Mucosa of rectum (tissue), 2 donors: ENCODE results near the gene SF3A2.

Experiments
- H3K27ac ChIP-seq, 2 donors: one replicate each; pipeline ENCODE4 v1.7.0; 2013; ENCODE audit warnings: inconsistent platforms in 2 of 2, low read depth in 2 of 2, low read length in 2 of 2
- H3K27me3 ChIP-seq, 2 donors: one replicate each; pipeline ENCODE4 v1.7.0; 2013; ENCODE audit warnings: low read length in 2 of 2; ENCODE audit not compliant: control insufficient read depth in 2 of 2, insufficient read depth in 2 of 2
- H3K36me3 ChIP-seq, 2 donors: one replicate each; pipeline ENCODE4 v1.7.0; 2013; ENCODE audit warnings: low read length in 2 of 2; ENCODE audit not compliant: control insufficient read depth in 2 of 2, insufficient read depth in 2 of 2
- H3K4me1 ChIP-seq, 2 donors: one replicate each; pipeline ENCODE4 v1.7.0; 2013; ENCODE audit warnings: low read length in 2 of 2, mild to moderate bottlenecking in 1 of 2; ENCODE audit not compliant: control insufficient read depth in 2 of 2, insufficient read depth in 2 of 2
- H3K4me3 ChIP-seq, 2 donors: one replicate each; pipeline ENCODE4 v1.7.0; 2013; ENCODE audit warnings: low read length in 2 of 2
- H3K9ac ChIP-seq, 2 donors: one replicate each; pipeline ENCODE4 v1.7.0; 2013; ENCODE audit warnings: low read length in 2 of 2, low read depth in 1 of 2, mild to moderate bottlenecking in 1 of 2
- H3K9me3 ChIP-seq, 2 donors: one replicate each; pipeline ENCODE4 v1.7.0; 2013; ENCODE audit warnings: low read length in 2 of 2; ENCODE audit not compliant: control insufficient read depth in 2 of 2
- donor health status: healthy.
- donor health status: Normal muscosa, but diverticular disease.

Gene SF3A2

GRCh38 chr19:2216361-2217225 is 20.0 kb upstream of the SF3A2 start:
- Histone ChIP-seq H3K27me3 (no peaks in the 10 kb centered on the region), H3K4me1 (peaks cover 18 to 27% of the 10 kb centered on the region in 2 donors), H3K9me3 (no peaks in the 10 kb centered on the region), H3K27ac (no peak overlapping the region), H3K36me3 (peaks cover 50 to 68% of the 10 kb centered on the region in 2 donors), H3K4me3 (no peak overlapping the region), H3K9ac (no peak overlapping the region)

DNA sequence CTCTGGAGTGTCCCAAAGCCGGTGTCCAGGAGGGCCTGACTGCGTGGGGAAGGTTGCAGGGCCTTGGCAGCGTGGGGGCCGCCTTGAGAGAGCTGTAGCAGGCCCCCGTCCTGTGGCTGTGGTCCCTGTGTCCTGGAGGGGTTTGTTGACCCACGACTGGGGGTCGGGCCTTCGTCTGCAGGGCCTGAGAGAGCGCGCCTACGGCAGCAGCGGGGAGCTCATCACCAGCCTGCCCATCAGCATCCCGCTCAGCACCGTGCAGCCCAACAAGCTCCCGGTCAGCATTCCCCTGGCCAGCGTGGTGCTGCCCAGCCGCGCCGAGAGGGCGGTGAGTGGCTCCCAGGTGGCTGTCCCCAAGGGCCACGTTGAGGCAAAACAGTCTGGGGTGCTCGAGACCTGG is 19.0 kb upstream of the SF3A2 start:
- H3K4me1 ChIP-seq = peaks cover 15 to 18% of the 10 kb centered on the region in 2 donors
- no peak overlapping the region for H3K9ac ChIP-seq
- no peak overlapping the region for H3K27ac ChIP-seq
- no peak overlapping the region for H3K4me3 ChIP-seq
- H3K27me3 ChIP-seq = no peaks in the 10 kb centered on the region
- peaks cover 48 to 65% of the 10 kb centered on the region in 2 donors for H3K36me3 ChIP-seq
- H3K9me3 ChIP-seq = no peaks in the 10 kb centered on the region

DNA sequence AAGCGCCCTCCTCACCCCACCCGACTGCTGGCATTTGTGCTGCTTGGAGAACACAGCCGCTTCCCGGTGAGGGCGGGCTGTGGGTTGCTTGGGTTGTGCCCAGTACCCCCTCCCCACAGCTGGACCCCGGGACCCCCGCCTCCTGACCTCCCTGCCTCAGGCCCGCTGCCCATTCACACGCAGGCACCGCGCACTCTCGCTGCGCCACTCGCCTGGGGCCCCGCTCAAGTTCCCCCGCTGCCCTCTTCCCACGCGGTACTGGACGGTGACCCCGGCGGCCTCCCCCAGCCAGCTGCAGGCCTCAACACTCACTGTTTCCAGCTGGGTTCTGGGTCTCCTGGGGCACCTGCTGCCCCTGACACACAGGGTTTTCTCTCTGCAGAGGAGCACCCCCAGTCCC is 16.9 kb upstream of the SF3A2 start:
- Histone ChIP-seq H3K9me3 (no peaks in the 10 kb centered on the region), H3K9ac (no peak overlapping the region), H3K27ac (no peak overlapping the region)

DNA sequence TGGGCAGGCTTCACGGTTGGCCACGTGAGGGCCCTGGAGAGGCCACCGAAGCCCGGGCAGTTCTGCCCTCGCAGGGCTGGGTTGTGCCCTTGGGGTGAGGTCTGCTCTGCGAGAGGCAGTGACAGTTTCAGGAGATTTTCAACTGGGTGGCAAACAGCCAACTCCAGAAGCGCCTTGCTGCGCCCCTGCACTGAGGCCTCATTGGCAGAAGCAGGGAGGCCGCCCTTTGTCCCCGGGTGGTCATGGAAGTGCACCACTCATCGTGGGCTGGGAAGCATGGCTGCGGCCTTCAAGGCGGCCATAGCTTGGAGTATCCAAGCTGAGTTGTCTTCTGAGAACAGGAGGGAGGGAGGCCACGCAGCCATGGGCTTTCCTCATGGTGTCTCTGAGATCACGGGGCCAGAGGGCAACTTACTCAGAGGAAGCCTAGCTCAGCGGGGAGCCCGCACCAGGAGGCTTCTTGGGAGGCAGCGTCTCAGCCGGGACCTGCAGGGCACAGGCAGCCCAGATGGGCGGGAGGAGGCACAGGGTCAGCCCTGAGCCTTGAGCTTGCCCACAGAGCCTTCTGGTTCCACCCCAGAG is 15.3 kb upstream of the SF3A2 start:
- no peaks in the 10 kb centered on the region for H3K9me3 ChIP-seq
- H3K4me3 ChIP-seq = no peak overlapping the region
- no peaks in the 10 kb centered on the region for H3K4me1 ChIP-seq
- H3K27me3 ChIP-seq = no peaks in the 10 kb centered on the region
- peaks cover 45 to 53% of the 10 kb centered on the region in 2 donors for H3K36me3 ChIP-seq
- no peak overlapping the region for H3K9ac ChIP-seq
- H3K27ac ChIP-seq = no peak overlapping the region

More for the DNA sequence above, 16.9 kb upstream of the SF3A2 start:
- no peaks in the 10 kb centered on the region for H3K27me3 ChIP-seq
- no peak overlapping the region for H3K4me3 ChIP-seq
- H3K4me1 ChIP-seq = no peaks in the 10 kb centered on the region
- peaks cover 43 to 55% of the 10 kb centered on the region in 2 donors for H3K36me3 ChIP-seq

DNA sequence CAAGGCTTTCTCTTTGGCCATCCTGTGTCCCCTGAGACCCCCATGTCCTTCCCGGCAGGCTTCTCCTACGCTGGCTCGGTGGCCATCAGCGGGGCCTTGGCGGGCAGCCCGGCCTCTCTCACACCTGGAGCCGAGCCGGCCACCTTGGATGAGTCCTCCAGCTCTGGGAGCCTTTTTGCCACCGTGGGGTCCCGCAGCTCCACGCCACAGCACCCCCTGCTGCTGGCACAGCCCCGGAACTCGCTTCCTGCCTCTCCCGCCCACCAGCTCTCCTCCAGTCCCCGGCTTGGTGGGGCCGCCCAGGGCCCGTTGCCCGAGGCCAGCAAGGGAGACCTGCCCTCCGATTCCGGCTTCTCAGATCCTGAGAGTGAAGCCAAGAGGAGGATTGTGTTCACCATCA is 14.7 kb upstream of the SF3A2 start:
- H3K4me3 ChIP-seq = no peak overlapping the region
- H3K27ac ChIP-seq = no peak overlapping the region
- no peak overlapping the region for H3K9ac ChIP-seq
- H3K36me3 ChIP-seq = peaks cover 39 to 54% of the 10 kb centered on the region in 2 donors
- H3K9me3 ChIP-seq = no peaks in the 10 kb centered on the region
- H3K27me3 ChIP-seq = no peaks in the 10 kb centered on the region
- no peaks in the 10 kb centered on the region for H3K4me1 ChIP-seq

DNA sequence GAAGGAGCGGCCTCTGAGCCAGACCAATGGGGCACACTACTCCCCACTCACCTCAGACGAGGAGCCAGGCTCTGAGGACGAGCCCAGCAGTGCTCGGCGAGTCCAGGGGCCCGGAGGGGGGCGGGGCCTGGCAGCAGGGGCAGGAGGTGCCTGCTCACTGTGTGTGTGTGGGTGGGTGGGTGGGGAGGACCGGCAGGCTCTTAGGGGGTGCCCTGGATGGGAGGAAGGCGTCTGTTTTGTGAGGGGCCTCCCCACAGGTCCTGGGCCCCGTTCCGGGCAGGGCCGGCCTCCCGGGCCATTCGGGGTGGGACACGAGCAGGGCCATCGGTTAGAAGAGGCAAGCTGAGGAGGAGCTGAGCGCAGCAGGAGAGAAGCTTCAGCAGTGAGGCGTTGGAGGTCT is 13.2 kb upstream of the SF3A2 start:
- H3K9ac ChIP-seq = no peak overlapping the region

GRCh38 chr19:2223959-2224358 is 12.7 kb upstream of the SF3A2 start:
- no peak overlapping the region for H3K9ac ChIP-seq
- H3K4me1 ChIP-seq = no peaks in the 10 kb centered on the region
- H3K9me3 ChIP-seq = no peaks in the 10 kb centered on the region

More for the DNA sequence above, 13.2 kb upstream of the SF3A2 start:
- H3K27me3 ChIP-seq = no peaks in the 10 kb centered on the region
- H3K4me1 ChIP-seq = no peaks in the 10 kb centered on the region
- H3K4me3 ChIP-seq = no peak overlapping the region
- H3K27ac ChIP-seq = no peak overlapping the region
- H3K36me3 ChIP-seq = peaks cover 27 to 47% of the 10 kb centered on the region in 2 donors
- H3K9me3 ChIP-seq = no peaks in the 10 kb centered on the region

DNA sequence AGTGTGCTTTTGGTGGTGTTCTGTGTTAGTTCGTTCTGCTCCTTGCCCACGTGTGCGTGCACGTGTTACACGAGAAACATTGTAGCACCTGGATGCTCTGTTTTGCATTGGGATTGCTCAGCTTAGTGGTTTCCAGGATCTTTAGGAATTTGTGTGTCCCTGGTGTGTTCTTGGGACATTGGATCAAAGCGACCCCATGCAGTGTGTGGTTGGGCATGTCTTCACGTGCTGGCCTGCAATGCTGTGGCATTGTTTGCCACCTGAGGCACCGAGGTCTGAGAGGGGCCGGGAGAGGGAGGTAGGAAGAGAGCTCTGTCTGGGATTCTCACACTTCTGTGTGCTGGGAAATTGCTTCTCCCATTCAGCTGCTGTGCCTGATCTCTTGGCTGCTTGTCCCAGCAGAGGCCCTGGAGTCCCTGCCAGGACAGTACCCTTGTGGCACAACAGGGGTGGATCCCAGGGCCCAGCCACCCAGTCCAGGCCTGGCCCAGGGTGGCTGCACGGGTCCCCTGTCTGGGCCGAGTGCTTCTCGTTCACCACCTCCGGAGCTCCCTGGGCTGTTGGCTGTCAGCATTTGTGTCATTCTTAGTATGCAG is 11.8 kb upstream of the SF3A2 start:
- Histone ChIP-seq H3K27ac (no peak overlapping the region), H3K36me3 (peaks cover 29 to 47% of the 10 kb centered on the region in 2 donors), H3K4me3 (no peak overlapping the region), H3K9me3 (no peaks in the 10 kb centered on the region), H3K27me3 (no peaks in the 10 kb centered on the region), H3K4me1 (no peaks in the 10 kb centered on the region), H3K9ac (no peak overlapping the region)

More at GRCh38 chr19:2223959-2224358, 12.7 kb upstream of the SF3A2 start:
- Histone ChIP-seq H3K36me3 (peaks cover 27 to 49% of the 10 kb centered on the region in 2 donors), H3K4me3 (no peak overlapping the region), H3K27me3 (no peaks in the 10 kb centered on the region), H3K27ac (no peak overlapping the region)

- Histone ChIP-seq H3K9ac (no peak overlapping the region), H3K27ac (no peak overlapping the region), H3K36me3 (peaks cover 27 to 45% of the 10 kb centered on the region in 2 donors), H3K27me3 (no peaks in the 10 kb centered on the region), H3K4me1 (no peaks in the 10 kb centered on the region), H3K9me3 (no peaks in the 10 kb centered on the region), H3K4me3 (no peak overlapping the region)
These were observed 11.1 kb upstream of the SF3A2 start for GRCh38 chr19:2225415-2226050.
